HEK293 (cell line): ENCODE results near the gene CDIPT.

Experiments
- CTCF ChIA-PET: fragments of 350-600 bp; formaldehyde crosslinking; extraction: SDS; loops from one replicate; lab custom pipeline; 2021; ENCODE audit warnings: antibody characterized with exemption; lab: Yijun Ruan, JAX
- POLR2A ChIA-PET: fragments of 300-600 bp; formaldehyde crosslinking; extraction: SDS; loops from one replicate; lab custom pipeline; 2020; ENCODE audit warnings: antibody characterized with exemption, inconsistent platforms; lab: Yijun Ruan, JAX
- H3K27ac ChIP-seq: fragments of 200-500 bp; sonication (Bioruptor generic); 2 replicates; pipeline ENCODE4 v1.5.1; 2014; ENCODE audit warnings: low read depth, low read length, control low read depth, inconsistent platforms; ENCODE audit errors: extremely low read depth
- H3K36me3 ChIP-seq, 2 experiments: fragments of 200-500 bp in 1 of 2; sonication (Bioruptor generic) in 1 of 2; 1 replicate in 1 of 2; 2 replicates in 1 of 2; pipeline ENCODE4 v1.5.1; 2014 to 2017; ENCODE audit warnings: inconsistent platforms in 2 of 2, low read length in 2 of 2; ENCODE audit not compliant: control insufficient read depth in 2 of 2, insufficient read depth in 1 of 2
- H3K4me1 ChIP-seq: fragments of 200-500 bp; sonication (Bioruptor generic); 2 replicates; pipeline ENCODE4 v1.5.1; 2014; ENCODE audit warnings: mild to moderate bottlenecking, low read length, inconsistent platforms; ENCODE audit not compliant: control insufficient read depth, insufficient read depth
- H3K4me3 ChIP-seq: 2 replicates; pipeline ENCODE4 v1.5.1; 2011; ENCODE audit warnings: low read depth, mild to moderate bottlenecking, control low read depth, low read length, moderate library complexity
- H3K9me3 ChIP-seq: fragments of 200-500 bp; sonication (Bioruptor generic); 2 replicates; pipeline ENCODE4 v1.5.1; 2014; ENCODE audit warnings: low read depth, low read length, inconsistent platforms; ENCODE audit not compliant: control insufficient read depth, insufficient read depth
- CTCF ChIP-seq: fragments of 450-650 bp; formaldehyde crosslinking; IDR thresholded peaks from 2 replicates; pipeline ENCODE4 v1.5.1; 2016; ENCODE audit warnings: missing biosample characterization, missing genetic modification characterization
- HIC1 ChIP-seq: fragments of 450-650 bp; formaldehyde crosslinking; IDR thresholded peaks from 2 replicates; pipeline ENCODE4 v1.5.1; 2016; ENCODE audit warnings: missing biosample characterization, missing genetic modification characterization
- HOXC10 ChIP-seq: sonication (generic); formaldehyde crosslinking; IDR thresholded peaks from 2 replicates; pipeline ENCODE4 v1.8.1; 2023; ENCODE audit warnings: mild to moderate bottlenecking, missing genetic modification reagents
- IKZF3 ChIP-seq: fragments of 450-650 bp; IDR thresholded peaks from 2 replicates; pipeline ENCODE4 v1.5.0; 2018; ENCODE audit warnings: missing biosample characterization, mild to moderate bottlenecking, missing genetic modification characterization, moderate library complexity
- INSM2 ChIP-seq: fragments of 450-650 bp; formaldehyde crosslinking; IDR thresholded peaks from 2 replicates; pipeline ENCODE4 v1.5.1; 2016; ENCODE audit warnings: missing biosample characterization, missing genetic modification characterization
- PRDM2 ChIP-seq: fragments of 450-650 bp; formaldehyde crosslinking; IDR thresholded peaks from 2 replicates; pipeline ENCODE4 v1.5.1; 2016; ENCODE audit warnings: missing biosample characterization, missing genetic modification characterization, borderline replicate concordance
- RBAK ChIP-seq: fragments of 450-650 bp; formaldehyde crosslinking; IDR thresholded peaks from 2 replicates; pipeline ENCODE4 v1.5.1; 2016; ENCODE audit warnings: missing biosample characterization, missing genetic modification characterization
- SCRT1 ChIP-seq: fragments of 450-650 bp; formaldehyde crosslinking; IDR thresholded peaks from 2 replicates; pipeline ENCODE4 v1.5.1; 2016; ENCODE audit warnings: missing biosample characterization, missing genetic modification characterization, borderline replicate concordance
- ZBTB26 ChIP-seq: fragments of 450-650 bp; formaldehyde crosslinking; optimal IDR thresholded peaks from 2 replicates; pipeline ENCODE3; 2016; ENCODE audit warnings: missing biosample characterization, mild to moderate bottlenecking, missing genetic modification characterization
- ZBTB6 ChIP-seq: fragments of 450-650 bp; formaldehyde crosslinking; IDR thresholded peaks from 2 replicates; pipeline ENCODE4 v1.5.1; 2017; ENCODE audit warnings: missing biosample characterization, missing genetic modification characterization
- ZNF112 ChIP-seq: fragments of 450-650 bp; formaldehyde crosslinking; IDR thresholded peaks from 2 replicates; pipeline ENCODE4 v1.5.0; 2017; ENCODE audit warnings: missing biosample characterization, missing genetic modification characterization
- ZNF155 ChIP-seq: fragments of 450-650 bp; formaldehyde crosslinking; IDR thresholded peaks from 2 replicates; pipeline ENCODE4 v1.5.1; 2016; ENCODE audit warnings: missing biosample characterization, missing genetic modification characterization
- ZNF174 ChIP-seq: fragments of 450-650 bp; formaldehyde crosslinking; IDR thresholded peaks from 2 replicates; pipeline ENCODE4 v1.5.0; 2017; ENCODE audit warnings: missing biosample characterization, mild to moderate bottlenecking, missing genetic modification characterization
- ZNF184 ChIP-seq: fragments of 450-650 bp; IDR thresholded peaks from 2 replicates; pipeline ENCODE4 v1.5.1; 2018; ENCODE audit warnings: missing biosample characterization, mild to moderate bottlenecking, missing genetic modification characterization
- ZNF2 ChIP-seq: fragments of 450-650 bp; formaldehyde crosslinking; IDR thresholded peaks from 2 replicates; pipeline ENCODE4 v1.5.1; 2016; ENCODE audit warnings: missing biosample characterization, missing genetic modification characterization
- ZNF433 ChIP-seq: fragments of 450-650 bp; formaldehyde crosslinking; IDR thresholded peaks from 2 replicates; pipeline ENCODE4 v1.5.1; 2016; ENCODE audit warnings: missing biosample characterization, missing genetic modification characterization, low read depth
- ZNF571 ChIP-seq: fragments of 450-650 bp; formaldehyde crosslinking; IDR thresholded peaks from 2 replicates; pipeline ENCODE4 v1.5.0; 2017; ENCODE audit warnings: missing biosample characterization, missing genetic modification characterization
- ZNF692 ChIP-seq: fragments of 450-650 bp; formaldehyde crosslinking; IDR thresholded peaks from 2 replicates; pipeline ENCODE4 v1.5.1; 2016; ENCODE audit warnings: missing biosample characterization, missing genetic modification characterization

CDIPT gene

GRCh38 chr16:29815793-29816693 is 47.0 kb downstream of the CDIPT start, which contains the start of gene PAGR1:
PAGR1 (plus strand) TSS chr16:29816152; CDS start chr16:29816526, 374 bp downstream.
- Histone ChIP-seq H3K9me3 (no peaks in the 10 kb centered on the region), H3K4me3 (peak within 1 kb of the TSS; percentile 78), H3K36me3 (peaks cover 24 to 34% of the 10 kb centered on the region in 2 experiments), H3K4me1 (peaks cover 19% of the 10 kb centered on the region)
- TF ChIP-seq HIC1 (tag by site-specific recombination) (no peak), ZNF174 (no peak), ZBTB6 (no peak), HOXC10 (CRISPR knock-in tag) (no peak), ZNF184 (no peak), ZNF112 (tag by site-specific recombination) (no peak), IKZF3 (tag by site-specific recombination) (no peak), INSM2 (tag by site-specific recombination) (no peak), ZBTB26 (tag by site-specific recombination) (no peak), RBAK (tag by site-specific recombination) (no peak), ZNF571 (tag by site-specific recombination) (no peak), PRDM2 (tag by site-specific recombination) (no peak), SCRT1 (tag by site-specific recombination) (no peak), ZNF155 (no peak), ZNF433 (no peak), ZNF692 (tag by site-specific recombination) (no peak), CTCF (tag by site-specific recombination) (no peak), ZNF2 (tag by site-specific recombination) (no peak)
- TF ChIP-seq, all 188 proteins: peak for 0
- peak within 1 kb of the TSS; percentile 96 for H3K27ac ChIP-seq
- ChIA-PET POLR2A (interaction anchor here (0.5 to 7.5 kb wide), 28 partner anchors 8 to 1258 kb away, joined by 3 to 106 read pairs (median 4); partner anchors contain the start of genes ALDOA, ASPHD1, DCTPP1 and DOC2A), CTCF (interaction anchor here (0.6 to 7.2 kb wide), 24 partner anchors 8 to 1167 kb away, joined by 3 to 74 read pairs (median 3); partner anchors contain the start of genes ASPHD1, C16orf92, MAZ and TAOK2)
